KOPT-K1 (cell line): ENCODE measurements around the gene PMFBP1.

Experiments used
- H3K27ac ChIP-seq: fragments of 200-600 bp; sonication (generic); 2 replicates; pipeline ENCODE4 v1.5.1; 2016; ENCODE audit warnings: antibody characterized with exemption, mild to moderate bottlenecking, low read depth, low read length; ENCODE audit not compliant: poor library complexity, severe bottlenecking
- H3K36me3 ChIP-seq: fragments of 200-600 bp; sonication (generic); 2 replicates; pipeline ENCODE4 v1.5.1; 2017; ENCODE audit warnings: antibody characterized with exemption, mild to moderate bottlenecking, low read length, moderate library complexity; ENCODE audit not compliant: insufficient read depth
- H3K9me3 ChIP-seq: fragments of 200-600 bp; sonication (generic); 2 replicates; pipeline ENCODE4 v1.5.1; 2017; ENCODE audit warnings: antibody characterized with exemption, low read length, mild to moderate bottlenecking; ENCODE audit not compliant: insufficient read depth, poor library complexity, severe bottlenecking

Gene PMFBP1

DNA sequence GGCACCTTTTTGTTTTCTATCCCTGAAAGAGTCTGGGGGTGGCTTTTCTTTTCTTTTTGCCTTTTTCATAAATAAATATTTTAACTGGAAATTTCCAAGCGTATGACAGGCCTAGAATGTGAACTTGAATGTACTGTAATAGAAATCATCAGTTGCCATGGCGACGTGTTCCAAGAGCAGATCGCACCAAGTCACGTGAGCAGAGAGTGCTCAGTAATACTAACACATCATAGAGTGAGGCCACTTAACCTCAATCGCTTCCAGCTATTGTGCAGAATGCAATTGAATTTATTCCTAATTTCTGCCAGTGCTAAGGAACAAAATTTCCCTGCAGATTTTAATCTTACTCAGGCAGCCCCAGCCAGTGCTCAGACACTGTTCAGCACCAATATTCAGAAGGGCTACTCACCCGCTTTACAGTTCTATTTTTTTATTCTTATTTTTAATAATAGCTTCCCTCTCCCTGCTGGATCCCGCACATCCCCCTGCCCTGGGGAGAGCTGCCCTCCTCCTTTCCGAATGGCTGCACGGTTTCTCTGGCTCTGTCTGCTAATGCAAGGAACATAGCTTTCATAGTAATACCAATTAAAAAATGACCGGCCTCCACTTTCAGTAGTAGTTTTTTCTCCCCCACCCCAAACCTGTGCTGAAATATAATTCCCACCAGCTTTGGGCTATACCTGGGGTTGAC, 26.2 kb upstream of the PMFBP1 start:
- H3K36me3 ChIP-seq: no peaks in the 10 kb centered on the region
- no peaks in the 10 kb centered on the region for H3K9me3 ChIP-seq
- no peak overlapping the region for H3K27ac ChIP-seq

DNA sequence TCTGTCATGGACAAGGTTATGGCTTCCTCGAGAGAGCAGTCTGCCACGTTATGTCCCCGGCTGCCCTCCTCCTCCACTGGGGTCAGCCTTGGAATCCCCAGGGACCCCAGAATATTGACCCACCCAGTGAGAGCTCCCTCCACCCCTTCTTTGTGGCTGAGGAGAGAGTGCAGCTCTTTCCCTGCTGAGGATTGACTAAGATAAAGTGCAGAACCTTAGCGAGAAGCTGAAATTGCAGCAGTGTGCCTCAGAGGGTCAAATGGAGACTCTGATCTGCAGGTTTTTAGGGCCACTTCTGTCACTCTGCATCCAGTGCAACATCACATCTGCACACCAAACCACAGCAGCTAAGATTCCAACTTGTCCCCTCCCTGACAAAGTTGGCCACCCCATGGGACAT, 25.6 kb upstream of the PMFBP1 start:
- Histone ChIP-seq H3K36me3 (no peaks in the 10 kb centered on the region), H3K27ac (no peak overlapping the region), H3K9me3 (no peaks in the 10 kb centered on the region)

DNA sequence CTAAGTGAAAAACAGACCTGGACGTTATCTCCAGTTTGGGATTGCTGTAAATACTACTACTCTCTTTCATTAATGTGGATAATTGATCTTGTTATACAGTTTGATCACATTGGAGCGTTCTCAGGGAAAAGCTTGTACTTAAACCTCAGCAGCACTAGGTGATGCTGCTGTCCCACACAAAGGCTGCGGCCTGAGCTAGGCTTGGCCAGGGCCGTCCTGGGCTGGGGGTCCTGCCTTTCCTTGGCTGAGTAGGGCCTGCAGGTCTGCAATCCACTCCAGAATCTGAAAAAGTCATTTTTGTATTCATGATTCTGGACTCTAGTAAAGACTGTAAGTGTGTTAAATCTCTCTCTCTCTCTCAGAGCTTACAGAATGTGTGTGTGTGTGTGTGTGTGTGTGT, 23.7 kb upstream of the PMFBP1 start:
- Histone ChIP-seq H3K27ac (no peak overlapping the region), H3K9me3 (no peaks in the 10 kb centered on the region), H3K36me3 (no peaks in the 10 kb centered on the region)

DNA sequence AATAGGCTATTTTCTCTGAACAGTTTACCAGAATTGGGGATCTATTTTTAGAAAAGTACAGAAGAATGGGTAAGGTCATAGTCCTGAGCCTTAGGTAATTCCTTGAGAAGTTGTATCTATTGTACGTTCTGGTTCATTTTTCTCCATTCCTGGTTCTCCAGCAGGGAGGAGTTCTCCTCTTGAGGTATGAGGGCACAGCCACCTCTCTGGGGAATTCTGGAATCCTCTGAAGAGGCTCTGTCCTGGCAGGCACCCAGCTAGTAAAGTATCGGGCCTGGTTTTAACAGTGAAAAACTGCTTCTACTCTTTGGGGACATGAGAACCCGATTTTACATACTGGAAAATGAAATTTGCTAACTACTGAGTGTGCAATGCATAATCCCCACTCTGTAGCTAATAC, 19.6 kb upstream of the PMFBP1 start:
- H3K27ac ChIP-seq: no peak overlapping the region
- no peaks in the 10 kb centered on the region for H3K36me3 ChIP-seq
- H3K9me3 ChIP-seq: no peaks in the 10 kb centered on the region

DNA sequence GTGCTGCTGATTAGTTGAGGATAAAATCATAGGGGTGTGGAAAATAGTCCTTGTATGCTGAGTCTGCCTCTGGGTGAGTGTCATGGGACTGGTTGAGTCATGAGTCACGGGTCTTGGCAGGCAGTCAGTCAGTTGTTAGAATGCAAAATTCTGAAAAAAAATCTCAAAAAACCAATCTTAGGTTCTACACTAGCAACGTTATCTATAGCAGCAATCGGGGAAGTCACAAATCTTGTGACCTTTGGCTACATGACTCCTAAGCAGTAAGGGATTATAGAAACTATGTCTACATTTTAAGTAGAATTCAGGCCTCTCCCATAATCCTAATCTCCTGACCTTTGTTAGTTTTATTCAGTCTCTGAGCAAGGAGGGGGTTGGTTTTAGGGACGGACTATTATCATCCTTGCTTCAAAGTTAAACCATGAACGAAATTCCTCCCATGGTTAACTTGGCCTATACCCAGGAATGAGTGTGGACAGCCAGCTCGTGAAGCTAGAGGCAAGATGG, 18.0 kb upstream of the PMFBP1 start:
- no peaks in the 10 kb centered on the region for H3K9me3 ChIP-seq
- H3K27ac ChIP-seq: no peak overlapping the region
- H3K36me3 ChIP-seq: no peaks in the 10 kb centered on the region

DNA sequence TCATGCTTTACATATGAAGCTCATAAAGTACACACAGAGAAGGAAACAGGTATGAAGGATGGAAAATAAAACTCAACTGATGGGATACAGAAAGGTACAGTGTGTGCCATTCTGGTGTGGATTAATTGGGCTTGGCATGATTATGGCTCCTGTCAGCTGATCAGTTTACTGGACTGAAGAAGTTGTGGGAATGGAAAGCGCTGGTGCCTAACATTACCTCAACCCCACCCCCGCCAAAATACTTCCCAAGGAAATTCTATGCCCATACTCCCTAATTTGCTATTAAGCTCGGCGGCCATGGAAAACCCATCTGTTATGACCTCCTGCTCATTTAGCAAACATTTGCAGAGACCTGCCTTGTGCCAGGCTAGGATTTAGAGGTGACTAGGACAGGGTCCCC, 16.6 kb upstream of the PMFBP1 start:
- Histone ChIP-seq H3K36me3 (no peaks in the 10 kb centered on the region), H3K27ac (no peak overlapping the region), H3K9me3 (no peaks in the 10 kb centered on the region)

DNA sequence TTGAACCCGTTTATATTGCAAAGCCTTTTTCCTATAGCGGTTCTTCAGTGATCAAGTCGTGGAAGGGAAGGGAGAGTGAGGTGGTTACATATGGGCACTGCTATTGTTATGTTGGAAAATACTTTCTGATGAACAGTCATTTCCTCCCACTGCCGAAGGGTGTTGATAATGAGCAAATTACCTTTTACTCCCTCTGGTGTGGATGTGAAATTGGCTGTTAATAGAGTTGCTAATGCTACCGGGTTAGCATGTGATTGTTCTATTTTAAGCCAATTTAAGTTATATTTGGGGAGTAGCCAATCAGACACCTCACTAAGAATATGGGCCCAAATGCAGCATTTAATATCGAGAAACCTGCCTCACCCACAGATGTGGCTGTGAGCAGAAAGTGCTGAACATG, 15.6 kb upstream of the PMFBP1 start:
- Histone ChIP-seq H3K36me3 (no peaks in the 10 kb centered on the region), H3K9me3 (no peaks in the 10 kb centered on the region), H3K27ac (no peak overlapping the region)

DNA sequence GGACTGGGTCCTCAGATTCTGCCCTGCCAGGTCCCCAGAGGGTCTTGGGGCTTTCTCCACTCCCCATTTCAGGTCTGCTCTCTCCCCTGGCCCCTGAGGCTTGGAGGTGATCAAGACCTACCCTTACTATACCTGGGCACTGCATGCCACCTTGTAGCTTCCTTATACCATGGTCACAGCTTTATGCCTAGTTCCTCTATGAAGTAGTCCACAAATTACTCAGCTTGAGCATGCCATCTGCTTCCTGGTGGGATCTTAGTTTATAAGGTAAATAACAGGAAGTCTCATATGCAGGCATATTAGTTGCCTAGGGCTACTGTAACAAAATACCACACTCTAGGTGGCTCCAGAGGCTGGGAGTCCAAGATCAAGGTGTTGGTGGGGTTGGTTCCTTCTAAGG, 11.0 kb upstream of the PMFBP1 start:
- H3K27ac ChIP-seq: no peak overlapping the region
- no peaks in the 10 kb centered on the region for H3K36me3 ChIP-seq
- no peaks in the 10 kb centered on the region for H3K9me3 ChIP-seq

DNA sequence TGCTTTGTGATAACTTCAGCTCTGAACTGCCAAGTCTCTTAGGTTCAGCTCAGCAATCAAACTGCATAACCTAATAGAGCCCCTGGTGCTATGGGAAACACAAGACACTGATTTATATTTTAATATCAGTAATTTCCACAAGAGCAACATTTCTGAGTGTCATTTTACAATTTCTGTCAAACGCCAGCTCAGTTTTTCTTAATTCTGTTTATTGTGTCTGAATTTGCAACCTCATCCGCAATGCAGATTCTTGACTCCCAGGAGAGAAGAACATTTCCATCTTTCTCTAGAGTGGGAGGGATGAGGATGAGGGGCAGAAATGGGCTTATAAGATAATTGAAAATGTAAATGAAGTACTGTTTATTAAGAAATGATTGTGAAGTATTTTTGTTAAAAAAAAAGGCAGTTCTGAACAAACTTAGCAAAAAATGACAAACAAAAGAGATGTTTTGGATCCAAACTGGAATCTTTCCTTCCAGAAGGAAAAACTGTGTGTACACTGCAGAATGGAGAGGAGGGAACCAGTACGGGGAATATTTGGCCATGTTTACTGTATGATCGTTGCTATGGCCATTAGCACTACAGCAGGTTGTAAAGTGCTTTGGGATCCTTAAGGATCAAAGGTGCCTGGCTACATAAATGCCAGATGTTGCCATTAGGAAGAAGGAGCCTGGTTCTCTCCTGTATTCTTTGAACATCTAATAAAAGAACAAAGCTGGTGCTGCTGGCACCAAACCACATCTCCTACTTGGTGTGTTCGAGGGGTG, 7.4 kb upstream of the PMFBP1 start:
- no peaks in the 10 kb centered on the region for H3K9me3 ChIP-seq
- H3K27ac ChIP-seq: no peak overlapping the region
- H3K36me3 ChIP-seq: no peaks in the 10 kb centered on the region

DNA sequence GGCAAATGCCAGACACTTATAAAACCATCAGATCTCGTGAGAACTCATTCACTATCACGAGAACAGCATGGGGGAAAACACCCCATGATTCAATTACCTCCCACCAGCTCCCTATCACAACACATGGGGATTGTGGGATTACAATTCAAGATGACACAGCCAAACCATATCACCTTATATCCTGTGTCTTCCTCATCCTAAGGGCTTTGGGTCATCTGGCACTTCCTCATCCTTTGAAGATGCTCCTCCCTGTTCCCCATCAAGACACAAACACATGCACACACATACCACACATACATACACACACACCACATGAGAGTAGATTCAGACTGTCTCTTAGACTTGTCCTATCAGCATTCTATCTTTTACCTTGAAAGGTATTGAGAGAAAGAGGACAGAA, 2.8 kb upstream of the PMFBP1 start:
- Histone ChIP-seq H3K9me3 (no peaks in the 10 kb centered on the region), H3K36me3 (no peaks in the 10 kb centered on the region)

DNA sequence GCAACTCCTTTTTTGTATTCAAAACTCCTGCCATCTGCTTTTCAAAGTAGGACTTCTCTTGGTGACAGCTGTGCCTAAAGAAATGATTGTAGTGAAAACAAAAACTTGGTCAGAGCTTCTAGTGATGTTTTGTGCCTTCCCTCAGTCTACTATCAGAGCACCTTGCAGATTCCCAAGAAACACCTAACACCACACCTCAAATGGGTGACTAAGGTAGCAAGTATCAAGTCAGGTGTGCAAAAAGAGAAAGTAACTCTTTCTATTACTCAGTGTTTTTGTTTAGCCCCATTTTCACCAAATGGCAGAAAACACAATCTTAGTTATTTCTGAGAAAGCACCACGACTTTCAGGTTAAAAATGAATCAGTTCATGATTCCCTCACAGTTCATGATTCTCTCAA, 2.0 kb upstream of the PMFBP1 start:
- Histone ChIP-seq H3K36me3 (no peaks in the 10 kb centered on the region), H3K9me3 (no peaks in the 10 kb centered on the region), H3K27ac (no peak overlapping the region)

More for the DNA sequence above, 2.8 kb upstream of the PMFBP1 start:
- H3K27ac ChIP-seq: no peak overlapping the region

DNA sequence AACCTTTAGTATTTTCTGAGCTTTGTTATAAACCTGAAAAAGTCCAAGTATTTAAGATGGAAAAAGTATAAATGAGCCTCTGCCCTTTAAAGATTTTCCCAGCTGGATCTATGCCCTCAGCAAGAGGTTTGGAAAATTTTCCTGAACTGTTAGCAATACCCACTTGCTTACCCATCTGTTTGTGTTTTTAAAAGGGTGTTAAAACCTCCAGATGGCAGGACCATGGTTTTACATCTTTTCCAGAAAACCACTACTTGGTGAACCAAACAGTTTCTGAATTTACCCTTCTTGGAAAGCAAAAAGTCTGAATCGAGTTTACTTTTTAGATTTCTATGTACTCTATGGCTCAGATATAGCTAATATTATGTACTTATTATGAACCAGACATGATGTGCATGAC, 719 bp downstream of the PMFBP1 start:
- Histone ChIP-seq H3K36me3 (no peaks in the 10 kb centered on the region), H3K27ac (no peak overlapping the region), H3K9me3 (no peaks in the 10 kb centered on the region)

DNA sequence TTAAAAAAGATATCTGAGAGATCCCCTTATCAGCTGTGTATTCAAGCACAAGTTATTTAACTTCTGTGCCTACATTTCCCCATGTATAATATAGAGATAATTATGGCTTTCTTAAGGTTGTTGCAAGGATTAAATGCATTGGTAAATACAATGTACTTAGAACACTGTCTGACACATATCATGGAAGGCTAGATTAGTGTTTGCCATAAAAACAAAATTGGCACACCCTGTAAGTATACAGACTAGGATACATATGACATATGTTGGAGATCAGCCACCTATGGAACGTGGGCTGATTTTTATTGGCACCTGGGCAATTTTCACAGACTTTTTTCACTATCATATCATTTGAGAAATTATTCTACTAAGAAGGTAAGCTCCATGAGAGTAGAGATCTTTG, 2.2 kb downstream of the PMFBP1 start:
- Histone ChIP-seq H3K9me3 (no peaks in the 10 kb centered on the region), H3K36me3 (no peaks in the 10 kb centered on the region), H3K27ac (no peak overlapping the region)

DNA sequence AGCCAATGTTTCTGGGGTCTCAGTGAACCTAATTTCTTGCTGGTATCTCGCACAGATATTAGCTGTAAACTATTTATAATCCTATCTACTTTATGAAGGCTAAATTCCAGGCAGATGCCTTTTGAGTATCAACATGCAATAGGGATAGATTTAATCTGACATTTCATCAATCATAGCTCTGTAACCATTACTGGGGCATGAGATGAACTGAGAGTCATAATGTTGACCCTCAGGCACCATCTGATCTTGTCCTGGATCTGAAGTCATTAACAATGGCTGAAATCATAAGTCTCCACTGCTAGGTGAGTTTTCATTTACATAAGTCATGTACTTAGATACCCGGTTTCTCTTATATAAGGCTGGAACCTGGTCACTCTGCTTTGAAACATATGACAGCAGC, 3.6 kb downstream of the PMFBP1 start:
- H3K27ac ChIP-seq: no peak overlapping the region

DNA sequence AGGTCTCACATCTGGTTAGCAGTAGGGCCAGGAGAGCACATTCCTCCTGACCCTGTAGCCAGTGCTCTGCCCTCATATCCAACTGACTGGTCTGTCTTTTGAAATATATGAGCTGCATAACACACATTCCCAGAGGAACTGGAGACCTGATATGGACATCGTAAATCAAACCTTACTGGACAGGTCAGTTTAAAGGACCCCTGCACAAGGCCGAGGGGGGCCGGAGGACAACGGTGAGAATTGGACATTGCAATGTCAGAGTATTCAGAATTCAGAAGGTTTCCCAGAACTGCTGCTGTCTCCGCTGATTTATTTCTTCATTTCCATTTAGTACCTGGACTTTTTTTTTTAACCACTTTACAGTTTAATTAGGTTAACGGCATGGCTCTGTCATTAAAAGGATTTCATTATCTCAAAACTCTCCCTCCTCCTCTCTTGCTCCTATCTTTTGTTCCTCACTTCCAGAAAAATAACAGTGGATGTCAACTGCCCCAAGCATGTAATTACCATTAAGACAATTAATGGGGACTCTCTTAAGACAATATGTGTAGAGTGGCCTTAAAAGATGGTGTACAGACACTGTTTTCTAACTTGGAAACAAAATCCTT, 4.9 kb downstream of the PMFBP1 start:
- Histone ChIP-seq H3K9me3 (no peaks in the 10 kb centered on the region), H3K27ac (no peak overlapping the region), H3K36me3 (no peaks in the 10 kb centered on the region)

More for the DNA sequence above, 3.6 kb downstream of the PMFBP1 start:
- Histone ChIP-seq H3K9me3 (no peaks in the 10 kb centered on the region), H3K36me3 (no peaks in the 10 kb centered on the region)
